Measurements from ENCODE around the gene IRX1. TPM values are rescaled to one million over a fixed set of nuclear protein-coding genes. Genes with fewer than 3 reads are reported as not detected.

The IRX1 gene
- total and polyA plus RNA-seq, 12 donors: 0.32 to 2.7 (median 1.1) TPM; not detected in 5

- no peak overlapping the region for H3K27ac ChIP-seq
- peaks cover 0 to 10% (median 0%) of the 10 kb centered on the region in 7 donors for H3K27me3 ChIP-seq
- no peak overlapping the region for H3K4me3 ChIP-seq
- TF ChIP-seq, protein P1, sequence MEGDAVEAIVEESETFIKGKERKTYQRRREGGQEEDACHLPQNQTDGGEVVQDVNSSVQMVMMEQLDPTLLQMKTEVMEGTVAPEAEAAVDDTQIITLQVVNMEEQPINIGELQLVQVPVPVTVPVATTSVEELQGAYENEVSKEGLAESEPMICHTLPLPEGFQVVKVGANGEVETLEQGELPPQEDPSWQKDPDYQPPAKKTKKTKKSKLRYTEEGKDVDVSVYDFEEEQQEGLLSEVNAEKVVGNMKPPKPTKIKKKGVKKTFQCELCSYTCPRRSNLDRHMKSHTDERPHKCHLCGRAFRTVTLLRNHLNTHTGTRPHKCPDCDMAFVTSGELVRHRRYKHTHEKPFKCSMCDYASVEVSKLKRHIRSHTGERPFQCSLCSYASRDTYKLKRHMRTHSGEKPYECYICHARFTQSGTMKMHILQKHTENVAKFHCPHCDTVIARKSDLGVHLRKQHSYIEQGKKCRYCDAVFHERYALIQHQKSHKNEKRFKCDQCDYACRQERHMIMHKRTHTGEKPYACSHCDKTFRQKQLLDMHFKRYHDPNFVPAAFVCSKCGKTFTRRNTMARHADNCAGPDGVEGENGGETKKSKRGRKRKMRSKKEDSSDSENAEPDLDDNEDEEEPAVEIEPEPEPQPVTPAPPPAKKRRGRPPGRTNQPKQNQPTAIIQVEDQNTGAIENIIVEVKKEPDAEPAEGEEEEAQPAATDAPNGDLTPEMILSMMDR (IDR thresholded peaks at IDR 0.05): no peak
- no peak for ATAC-seq
- DNase-seq: no peak
- 63 to 64% methylated on average over 6 to 7 of the region's 8 CpGs for WGBS, 2 donors
- no peaks in the 10 kb centered on the region for H3K4me1 ChIP-seq
- H3K36me3 ChIP-seq: no peaks in the 10 kb centered on the region
- intact Hi-C loops (cut with DNase I): no loop called here
- peaks cover 0 to 5% (median 0%) of the 10 kb centered on the region in 11 donors for H3K9me3 ChIP-seq
Observed at GRCh38 chr5:3639175-3639574, 43.5 kb downstream of the IRX1 start.

DNA sequence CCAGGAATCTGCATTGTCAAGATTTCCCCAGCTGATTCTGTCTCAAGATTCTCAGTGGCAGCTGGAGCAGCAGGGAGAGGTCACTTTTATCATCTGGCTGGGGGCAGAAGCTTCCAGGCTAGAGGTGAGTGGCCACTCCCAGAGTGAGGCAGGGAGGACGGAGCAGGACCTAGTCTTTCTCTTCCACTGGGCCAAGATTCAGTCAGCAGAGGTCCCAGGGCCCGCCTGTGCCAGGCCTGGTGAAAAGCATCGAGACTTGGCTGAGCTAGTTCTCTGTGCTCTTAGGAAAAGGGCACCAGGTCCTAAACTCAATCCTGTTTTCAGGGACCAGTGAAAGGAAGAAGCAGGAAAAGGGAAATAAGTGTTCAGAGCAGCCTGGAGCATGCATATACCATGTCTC lies 46.6 kb downstream of the IRX1 start:
- Histone ChIP-seq H3K4me3 (no peak overlapping the region), H3K4me1 (no peaks in the 10 kb centered on the region), H3K36me3 (no peaks in the 10 kb centered on the region), H3K27me3 (peaks cover 0 to 9% (median 0%) of the 10 kb centered on the region in 7 donors), H3K27ac (no peak overlapping the region), H3K9me3 (no peaks in the 10 kb centered on the region)
- TF ChIP-seq, protein P1 (IDR thresholded peaks at IDR 0.05): no peak
- DNase-seq: no peak
- WGBS, 2 donors: 79 to 80% methylated on average over 3 of the region's 3 CpGs
- ATAC-seq: no peak
- intact Hi-C loops (cut with DNase I): no loop called here

DNA sequence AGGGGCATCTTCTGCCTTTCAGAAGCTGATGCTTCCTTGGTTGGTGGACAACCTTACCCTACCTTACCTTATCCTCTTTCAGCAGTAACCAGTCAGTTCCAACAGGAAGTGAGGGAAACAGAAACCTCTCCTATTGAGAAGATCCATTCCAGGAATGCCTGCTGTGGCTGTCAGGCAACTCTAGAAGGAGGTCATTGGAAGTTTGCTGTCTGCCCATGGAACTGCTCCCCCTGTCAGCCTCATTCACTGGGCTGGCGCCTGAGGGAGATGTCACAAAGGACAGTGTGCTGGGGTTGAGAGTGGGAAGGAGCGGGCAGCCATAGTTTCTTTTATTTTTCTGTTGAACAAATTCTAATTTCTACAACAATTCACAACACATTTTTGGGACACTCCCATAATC lies 54.7 kb downstream of the IRX1 start:
- no peak overlapping the region for H3K27ac ChIP-seq

DNA sequence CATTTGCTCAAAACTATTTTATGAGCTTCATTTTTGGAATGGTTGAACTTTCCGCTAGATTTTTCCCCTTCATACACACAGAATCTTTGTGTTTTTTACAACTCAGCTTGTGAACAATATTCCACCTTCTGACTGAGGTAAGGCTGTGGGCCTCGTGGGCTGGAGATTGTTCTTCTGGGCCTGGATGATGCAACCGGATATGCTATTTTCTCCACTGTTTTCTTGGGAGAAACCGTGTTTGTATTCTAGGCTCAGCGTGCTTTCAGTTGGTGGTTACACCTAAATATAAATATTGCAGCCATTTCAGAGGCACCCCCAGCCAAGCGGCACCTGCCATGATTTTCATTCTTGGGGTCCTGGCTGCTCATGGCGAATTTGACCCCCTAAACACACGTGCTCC lies 55.2 kb downstream of the IRX1 start:
- intact Hi-C loops (cut with DNase I): no loop called here
- TF ChIP-seq, protein P1 (IDR thresholded peaks at IDR 0.05): no peak
- ATAC-seq: no peak

More for the DNA sequence above, 54.7 kb downstream of the IRX1 start:
- no peak for ATAC-seq
- no peaks in the 10 kb centered on the region for H3K4me1 ChIP-seq
- TF ChIP-seq, protein P1 (IDR thresholded peaks at IDR 0.05): no peak
- H3K9me3 ChIP-seq: no peaks in the 10 kb centered on the region
- WGBS, 2 donors: 62 to 69% methylated on average over 2 of the region's 2 CpGs
- no peak for DNase-seq
- peaks cover 0 to 31% (median 7%) of the 10 kb centered on the region in 7 donors for H3K27me3 ChIP-seq
- intact Hi-C loops (cut with DNase I): no loop called here
- H3K4me3 ChIP-seq: no peak overlapping the region
- no peaks in the 10 kb centered on the region for H3K36me3 ChIP-seq

More for the DNA sequence above, 55.2 kb downstream of the IRX1 start:
- Histone ChIP-seq H3K4me1 (no peaks in the 10 kb centered on the region), H3K27me3 (peaks cover 0 to 31% (median 7%) of the 10 kb centered on the region in 7 donors), H3K27ac (no peak overlapping the region), H3K36me3 (no peaks in the 10 kb centered on the region), H3K4me3 (no peak overlapping the region), H3K9me3 (no peaks in the 10 kb centered on the region)
- no peak for DNase-seq
- WGBS, 2 donors: 79 to 81% methylated on average over 8 of the region's 8 CpGs

Measured in heart right ventricle (tissue), 16 donors.